ENCODE data around the gene DAB2.

DNA sequence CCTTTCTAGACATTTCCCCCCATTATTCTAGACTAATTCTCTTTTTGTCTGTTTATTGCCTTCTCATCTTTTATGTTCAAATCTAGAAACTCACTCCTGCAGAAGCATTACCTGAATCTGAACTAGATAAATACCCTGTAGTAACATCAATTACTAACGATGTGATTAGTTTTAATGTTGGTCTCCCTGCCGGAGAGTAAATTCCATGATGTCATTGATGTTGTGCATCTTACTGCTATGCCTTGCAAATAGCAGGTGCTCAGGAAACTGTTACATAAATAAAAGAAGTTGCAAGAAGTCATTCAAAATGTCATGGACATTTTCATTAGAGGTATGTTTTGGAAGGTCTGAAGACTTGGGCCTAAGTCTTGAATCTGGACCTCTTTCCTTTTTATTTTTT lies 37.5 kb downstream of the DAB2 start:
- no peak for TF ChIP-seq ZNF302 (tag by site-specific recombination; IDR thresholded peaks at IDR 0.05; ENCODE audit: low read depth)
- no peak for TF ChIP-seq CTCF (tag by site-specific recombination; IDR thresholded peaks at IDR 0.05)
- TF ChIP-seq, protein P1, sequence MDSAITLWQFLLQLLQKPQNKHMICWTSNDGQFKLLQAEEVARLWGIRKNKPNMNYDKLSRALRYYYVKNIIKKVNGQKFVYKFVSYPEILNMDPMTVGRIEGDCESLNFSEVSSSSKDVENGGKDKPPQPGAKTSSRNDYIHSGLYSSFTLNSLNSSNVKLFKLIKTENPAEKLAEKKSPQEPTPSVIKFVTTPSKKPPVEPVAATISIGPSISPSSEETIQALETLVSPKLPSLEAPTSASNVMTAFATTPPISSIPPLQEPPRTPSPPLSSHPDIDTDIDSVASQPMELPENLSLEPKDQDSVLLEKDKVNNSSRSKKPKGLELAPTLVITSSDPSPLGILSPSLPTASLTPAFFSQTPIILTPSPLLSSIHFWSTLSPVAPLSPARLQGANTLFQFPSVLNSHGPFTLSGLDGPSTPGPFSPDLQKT (IDR thresholded peaks at IDR 0.05; ENCODE audit: borderline replicate concordance, low read depth, low read length): no peak
- TF ChIP-seq ZNF324 (tag by site-specific recombination; IDR thresholded peaks at IDR 0.05): no peak
- no peak for TF ChIP-seq ZNF433 (tag by site-specific recombination; IDR thresholded peaks at IDR 0.05; ENCODE audit: low read depth)
- TF ChIP-seq ZNF776 (tag by site-specific recombination; IDR thresholded peaks at IDR 0.05; ENCODE audit: borderline replicate concordance): no peak
- TF ChIP-seq ZNF791 (tag by site-specific recombination; IDR thresholded peaks at IDR 0.05): no peak
- TF ChIP-seq ZNF792 (tag by site-specific recombination; IDR thresholded peaks at IDR 0.05): no peak
- no peak for TF ChIP-seq ZNF335 (tag by site-specific recombination; conservative IDR thresholded peaks at IDR 0.05)

All from HEK293 (cell line).